H1 (cell line): Measurements from ENCODE around the gene ADGRV1. TPM values are rescaled to one million over a fixed set of nuclear protein-coding genes. Genes with fewer than 3 reads are reported as not detected.

Experiments
- CTCF ChIA-PET: fragments of 300-600 bp; sonication (Branson Sonifier 250); formaldehyde crosslinking; loops from one replicate; lab custom pipeline; 2021; ENCODE audit not compliant: partially characterized antibody; lab: Charles Lee
- POLR2A ChIA-PET: fragments of 300-600 bp; sonication (Branson Sonifier 250); formaldehyde crosslinking; loops from one replicate; lab custom pipeline; 2021; ENCODE audit warnings: inconsistent platforms; ENCODE audit not compliant: partially characterized antibody; lab: Charles Lee
- DNase-seq, 2 experiments: peaks; one replicate each; pipeline versions ENCODE4 v3.0.0 to v3.0.0-alpha.2; 2010 to 2022; ENCODE audit warnings: low spot score in 2 of 2, low read depth in 1 of 2, mixed read lengths in 1 of 2
- FAIRE-seq: peaks from 2 replicates; lab custom pipeline; 2011; peaks lifted over from hg19 to GRCh38; lab: Jason Lieb, UNC
- H2AFZ ChIP-seq: 2 replicates; pipeline ENCODE4 v1.8.1; 2012; ENCODE audit warnings: low read length, inconsistent platforms
- H2AK5ac ChIP-seq: 2 replicates; pipeline ENCODE4 v1.6.1; 2013; ENCODE audit warnings: low read depth, low read length
- H2BK120ac ChIP-seq: replicated peaks from 2 replicates; pipeline ENCODE3; 2013; ENCODE audit warnings: low read depth, low read length, inconsistent platforms
- H2BK12ac ChIP-seq: 2 replicates; pipeline ENCODE4 v1.6.1; 2013; ENCODE audit warnings: low read depth, low read length
- H2BK15ac ChIP-seq: 2 replicates; pipeline ENCODE4 v1.6.1; 2013; ENCODE audit warnings: low read length
- H2BK20ac ChIP-seq: 2 replicates; pipeline ENCODE4 v1.6.1; 2013; ENCODE audit warnings: low read length
- H2BK5ac ChIP-seq: 2 replicates; pipeline ENCODE4 v1.6.1; 2013; ENCODE audit warnings: low read depth, low read length
- H3K14ac ChIP-seq: 2 replicates; pipeline ENCODE4 v1.6.1; 2013; ENCODE audit warnings: inconsistent platforms; ENCODE audit not compliant: insufficient read length
- H3K18ac ChIP-seq: 2 replicates; pipeline ENCODE4 v1.6.1; 2013; ENCODE audit warnings: low read length; ENCODE audit errors: extremely low read depth
- H3K23ac ChIP-seq: 2 replicates; pipeline ENCODE4 v1.6.1; 2013; ENCODE audit warnings: inconsistent platforms; ENCODE audit not compliant: insufficient read length
- H3K23me2 ChIP-seq: 2 replicates; pipeline ENCODE4 v1.6.1; 2013; ENCODE audit warnings: low read depth, low read length
- H3K27ac ChIP-seq: 2 replicates; pipeline ENCODE4 v1.6.1; 2011; ENCODE audit warnings: low read depth, low read length, inconsistent platforms
- H3K27me3 ChIP-seq, 4 experiments: replicated peaks in 1 of 4; 1 replicate in 1 of 4; 2 replicates in 3 of 4; pipeline versions ENCODE4 v1.6.1 to v1.8.1; 2011 to 2013; ENCODE audit warnings: low read length in 3 of 4, mild to moderate bottlenecking in 3 of 4, inconsistent platforms in 2 of 4, mixed read lengths in 2 of 4, moderate library complexity in 1 of 4; ENCODE audit not compliant: control insufficient read depth in 3 of 4, insufficient read depth in 3 of 4; ENCODE audit errors: extremely low read depth in 1 of 4
- H3K36me3 ChIP-seq, 4 experiments: 2 replicates each; pipeline versions ENCODE4 v1.6.1 to v1.8.1; 2011 to 2013; ENCODE audit warnings: mild to moderate bottlenecking in 4 of 4, low read length in 3 of 4, moderate library complexity in 2 of 4, control low read depth in 1 of 4, inconsistent platforms in 1 of 4; ENCODE audit not compliant: insufficient read depth in 4 of 4, control insufficient read depth in 2 of 4
- H3K4ac ChIP-seq: replicated peaks from 2 replicates; pipeline ENCODE3; 2013; ENCODE audit warnings: low read length, low read depth, mixed read lengths, inconsistent platforms; ENCODE audit not compliant: insufficient read length
- H3K4me1 ChIP-seq, 4 experiments: replicated peaks in 1 of 4; 1 replicate in 1 of 4; 2 replicates in 3 of 4; pipeline versions ENCODE4 v1.6.1 to v1.8.1; 2011 to 2013; ENCODE audit warnings: low read length in 3 of 4, inconsistent platforms in 2 of 4, mixed read lengths in 1 of 4; ENCODE audit not compliant: insufficient read depth in 4 of 4, control insufficient read depth in 3 of 4
- H3K4me2 ChIP-seq, 2 experiments: 2 replicates each; pipeline versions ENCODE4 v1.6.1 to v1.8.1; 2011 to 2013; ENCODE audit warnings: low read depth in 2 of 2, low read length in 2 of 2, control low read depth in 1 of 2, inconsistent platforms in 1 of 2, mild to moderate bottlenecking in 1 of 2; ENCODE audit not compliant: insufficient read depth in 1 of 2
- H3K4me3 ChIP-seq, 4 experiments: fragments of 200-600, 300-600 bp in 1 of 4; sonication (generic), shearing (Covaris generic), sonication (Bioruptor Twin) in 1 of 4; 2 replicates each; pipeline versions ENCODE4 v1.5.1 to v1.8.1; 2011 to 2016; ENCODE audit warnings: low read length in 4 of 4, low read depth in 3 of 4, control low read depth in 2 of 4, inconsistent platforms in 2 of 4, mild to moderate bottlenecking in 2 of 4, mixed read lengths in 1 of 4, moderate library complexity in 1 of 4; ENCODE audit not compliant: insufficient read depth in 2 of 4; ENCODE audit errors: extremely low read depth in 1 of 4
- H3K56ac ChIP-seq: replicated peaks from 2 replicates; pipeline ENCODE3; 2013; ENCODE audit warnings: low read depth, mild to moderate bottlenecking, mixed read lengths, low read length, inconsistent platforms; ENCODE audit not compliant: insufficient read length
- H3K79me1 ChIP-seq: 2 replicates; pipeline ENCODE4 v1.6.1; 2013; ENCODE audit warnings: low read depth, low read length, control low read depth
- H3K79me2 ChIP-seq, 2 experiments: 2 replicates each; pipeline versions ENCODE4 v1.6.1 to v1.8.1; 2012 to 2013; ENCODE audit warnings: low read length in 2 of 2, mild to moderate bottlenecking in 2 of 2, inconsistent platforms in 1 of 2; ENCODE audit not compliant: insufficient read depth in 2 of 2, control insufficient read depth in 1 of 2
- H3K9ac ChIP-seq, 4 experiments: replicated peaks in 1 of 4; 1 replicate in 1 of 4; 2 replicates in 3 of 4; pipeline versions ENCODE4 v1.6.1 to v1.8.1; 2011 to 2013; ENCODE audit warnings: low read depth in 3 of 4, low read length in 3 of 4, control low read depth in 2 of 4, mild to moderate bottlenecking in 2 of 4, moderate library complexity in 2 of 4, inconsistent platforms in 1 of 4; ENCODE audit errors: extremely low read depth in 1 of 4
- H3K9me3 ChIP-seq, 2 experiments: 2 replicates each; pipeline versions ENCODE4 v1.6.1 to v1.8.1; 2012 to 2013; ENCODE audit warnings: mild to moderate bottlenecking in 2 of 2, moderate library complexity in 2 of 2, control low read depth in 1 of 2, inconsistent platforms in 1 of 2, low read depth in 1 of 2, low read length in 1 of 2, mixed read lengths in 1 of 2; ENCODE audit not compliant: insufficient read depth in 2 of 2
- H4K20me1 ChIP-seq, 2 experiments: replicated peaks in 1 of 2; 2 replicates each; pipeline versions ENCODE3 to v1.8.1; 2011 to 2013; ENCODE audit warnings: inconsistent platforms in 2 of 2, low read length in 2 of 2, mild to moderate bottlenecking in 1 of 2; ENCODE audit not compliant: insufficient read depth in 2 of 2, control insufficient read depth in 1 of 2
- H4K5ac ChIP-seq: 2 replicates; pipeline ENCODE4 v1.6.1; 2013; ENCODE audit warnings: low read length, low read depth, mixed read lengths, inconsistent platforms; ENCODE audit not compliant: insufficient read length
- H4K8ac ChIP-seq: 2 replicates; pipeline ENCODE4 v1.8.0; 2013; ENCODE audit warnings: mild to moderate bottlenecking, moderate library complexity, low read length, inconsistent platforms; ENCODE audit not compliant: insufficient read depth; ENCODE audit errors: extremely low read depth
- H4K91ac ChIP-seq: replicated peaks from 2 replicates; pipeline ENCODE3; 2013; ENCODE audit warnings: low read length, mixed read lengths, inconsistent platforms; ENCODE audit not compliant: insufficient read length
- ASH2L ChIP-seq: fragments of 200-600, 300-600 bp; sonication (generic); IDR thresholded peaks from one replicate; pipeline ENCODE4 v1.7.1; 2017; ENCODE audit warnings: low read length
- CBX5 ChIP-seq: fragments of 300-800, 300-1000 bp; sonication (generic); IDR thresholded peaks from 2 replicates; pipeline ENCODE4 v1.7.1; 2016; ENCODE audit warnings: antibody characterized with exemption, low read length, low read depth
- CEBPB ChIP-seq: IDR thresholded peaks from 2 replicates; pipeline ENCODE4 v1.6.1; 2012; ENCODE audit warnings: low read depth, low read length
- CHD2 ChIP-seq: IDR thresholded peaks from 2 replicates; pipeline ENCODE4 v1.6.1; 2012; ENCODE audit warnings: low read length, improper control_type of control experiment
- FOSL1 ChIP-seq: IDR thresholded peaks from 2 replicates; pipeline ENCODE4 v1.6.1; 2011; ENCODE audit warnings: mild to moderate bottlenecking, low read depth, low read length, moderate library complexity; ENCODE audit not compliant: insufficient read depth
- KDM1A ChIP-seq: fragments of 200-600, 300-600 bp; sonication (generic); IDR thresholded peaks from 2 replicates; pipeline ENCODE4 v1.7.1; 2016; ENCODE audit warnings: mild to moderate bottlenecking, low read length, borderline replicate concordance
- KDM4A ChIP-seq: IDR thresholded peaks from one replicate; pipeline ENCODE4 v1.7.1; 2012; ENCODE audit warnings: low read depth, mild to moderate bottlenecking, moderate library complexity, low read length, inconsistent platforms; ENCODE audit not compliant: severe bottlenecking
- MAFK ChIP-seq: IDR thresholded peaks from 2 replicates; pipeline ENCODE4 v1.6.1; 2012; ENCODE audit warnings: low read depth, mild to moderate bottlenecking, improper control_type of control experiment, low read length
- NRF1 ChIP-seq: IDR thresholded peaks from 2 replicates; pipeline ENCODE4 v1.6.1; 2011; ENCODE audit warnings: mild to moderate bottlenecking, low read depth, low read length, improper control_type of control experiment
- SRF ChIP-seq: IDR thresholded peaks from 2 replicates; pipeline ENCODE4 v1.6.1; 2011; ENCODE audit warnings: mild to moderate bottlenecking, low read depth, low read length, moderate library complexity
- ZNF274 ChIP-seq: IDR thresholded peaks from 2 replicates; pipeline ENCODE4 v1.7.0; 2012; ENCODE audit warnings: low read length, borderline replicate concordance; ENCODE audit errors: extremely low read depth
- WGBS, 2 experiments: shearing (Covaris generic) in 1 of 2; methylation state at CpG; one replicate each; pipeline versions ENCODE4 v1.1.6 to v1.1.7; 2013 to 2015; ENCODE audit warnings: low lambda C conversion rate in 2 of 2, mixed read lengths in 2 of 2, inconsistent platforms in 1 of 2, low coverage in 1 of 2, missing lambda C conversion rate in 1 of 2; ENCODE audit not compliant: insufficient replicate concordance in 2 of 2, insufficient coverage in 1 of 2, insufficient read length in 1 of 2; ENCODE audit errors: extremely low coverage in 1 of 2, missing lambda C conversion rate in 1 of 2; 5-methylcytosine and 5-hydroxymethylcytosine counted together
- polyA plus RNA-seq, 7 experiments: library from polyadenylated mRNA; depleted of rRNA in 3 of 7; stranded (reverse) in 5 of 7; unstranded in 2 of 7; fragments of >200 nt in 5 of 7; fragments of 200-250 nt in 2 of 7; gene quantifications; 1 replicate in 5 of 7; 2 replicates in 1 of 7; 4 replicates in 1 of 7; pipeline versions ENCODE4 v1.2.1 to v1.2.3, GENCODE V29; 2011 to 2013; ENCODE audit warnings: missing spikeins in 2 of 7, mixed read lengths in 2 of 7
- total RNA-seq: library from RNA; stranded (reverse); fragmentation: NEBNext Ultra II Directional; extraction: Animal tissue kit (Norgen Biotek cat#: 25700); gene quantifications from 2 replicates; pipeline ENCODE4 v1.2.1, GENCODE V29; 2021
- TF ChIP-seq, protein P1 (sequence below): IDR thresholded peaks from 2 replicates; pipeline ENCODE4 v1.6.1; 2011; ENCODE audit warnings: low read length, improper control_type of control experiment
- TF ChIP-seq, protein P2 (sequence below): IDR thresholded peaks from 2 replicates; pipeline ENCODE4 v1.6.1; 2012; ENCODE audit warnings: low read length, inconsistent platforms

ADGRV1 gene
- total and polyA plus RNA-seq, 2 of the 8 experiments (the other 6 are each of a cell fraction or from before 2014, with no cell fraction given) = 53.1 to 62.2 TPM

DNA sequence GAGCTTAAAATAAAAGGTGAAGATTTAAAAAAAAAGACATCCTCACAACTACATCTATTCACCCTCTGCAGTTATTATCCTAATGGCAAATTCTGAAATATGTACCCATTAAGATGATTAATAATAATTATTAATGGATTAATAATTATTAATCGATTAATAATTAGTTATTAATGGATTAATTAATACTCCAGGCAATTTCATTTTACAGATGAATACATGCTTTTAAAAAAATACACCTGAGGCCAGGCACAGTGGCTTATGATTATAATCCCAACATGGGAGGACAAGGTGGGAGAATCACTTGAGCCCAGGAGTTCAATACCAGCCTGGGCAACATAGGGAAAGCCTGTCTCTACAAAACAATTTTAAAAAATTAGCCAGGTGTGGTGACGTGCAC, 642.1 kb downstream of the ADGRV1 start:
- CTCF ChIA-PET = interaction anchor here (0.8 to 1.2 kb wide), 2 partner anchors 19 to 185 kb away, joined by 3 to 4 read pairs; no protein-coding TSS in a partner anchor
- no peaks in the 10 kb centered on the region for H3K27me3 ChIP-seq
- TF ChIP-seq, protein P1, sequence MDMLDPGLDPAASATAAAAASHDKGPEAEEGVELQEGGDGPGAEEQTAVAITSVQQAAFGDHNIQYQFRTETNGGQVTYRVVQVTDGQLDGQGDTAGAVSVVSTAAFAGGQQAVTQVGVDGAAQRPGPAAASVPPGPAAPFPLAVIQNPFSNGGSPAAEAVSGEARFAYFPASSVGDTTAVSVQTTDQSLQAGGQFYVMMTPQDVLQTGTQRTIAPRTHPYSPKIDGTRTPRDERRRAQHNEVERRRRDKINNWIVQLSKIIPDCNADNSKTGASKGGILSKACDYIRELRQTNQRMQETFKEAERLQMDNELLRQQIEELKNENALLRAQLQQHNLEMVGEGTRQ = no peak
- TF ChIP-seq NRF1 (no peak), SRF (no peak), KDM4A (no peak), CEBPB (no peak), FOSL1 (no peak), MAFK (no peak), ZNF274 (no peak), CHD2 (no peak), CBX5 (no peak), KDM1A (no peak), ASH2L (no peak)
- TF ChIP-seq, protein P2, sequence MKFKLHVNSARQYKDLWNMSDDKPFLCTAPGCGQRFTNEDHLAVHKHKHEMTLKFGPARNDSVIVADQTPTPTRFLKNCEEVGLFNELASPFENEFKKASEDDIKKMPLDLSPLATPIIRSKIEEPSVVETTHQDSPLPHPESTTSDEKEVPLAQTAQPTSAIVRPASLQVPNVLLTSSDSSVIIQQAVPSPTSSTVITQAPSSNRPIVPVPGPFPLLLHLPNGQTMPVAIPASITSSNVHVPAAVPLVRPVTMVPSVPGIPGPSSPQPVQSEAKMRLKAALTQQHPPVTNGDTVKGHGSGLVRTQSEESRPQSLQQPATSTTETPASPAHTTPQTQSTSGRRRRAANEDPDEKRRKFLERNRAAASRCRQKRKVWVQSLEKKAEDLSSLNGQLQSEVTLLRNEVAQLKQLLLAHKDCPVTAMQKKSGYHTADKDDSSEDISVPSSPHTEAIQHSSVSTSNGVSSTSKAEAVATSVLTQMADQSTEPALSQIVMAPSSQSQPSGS = no peak

More for the DNA sequence above, 642.1 kb downstream of the ADGRV1 start:
- Histone ChIP-seq H3K4me3 (no peak overlapping the region), H4K91ac (no peak overlapping the region), H3K18ac (no peak overlapping the region), H3K9ac (no peak overlapping the region), H4K5ac (no peak overlapping the region), H4K8ac (no peak overlapping the region), H3K9me3 (no peaks in the 10 kb centered on the region), H3K4me2 (no peak overlapping the region), H3K56ac (no peak overlapping the region), H2BK5ac (no peak overlapping the region), H2BK12ac (no peak overlapping the region), H3K23ac (no peak overlapping the region), H3K14ac (no peak overlapping the region), H3K4me1 (no peaks in the 10 kb centered on the region), H2BK120ac (no peak overlapping the region), H3K23me2 (no peaks in the 10 kb centered on the region), H3K79me2 (no peaks in the 10 kb centered on the region), H3K27ac (no peak overlapping the region), H4K20me1 (no peaks in the 10 kb centered on the region), H2AK5ac (no peak overlapping the region), H2AFZ (no peak overlapping the region), H3K4ac (no peak overlapping the region), H2BK20ac (no peak overlapping the region), H3K36me3 (no peaks in the 10 kb centered on the region), H3K79me1 (no peaks in the 10 kb centered on the region), H2BK15ac (no peak overlapping the region)
- DNase-seq = no peak
- POLR2A ChIA-PET = no interaction called here
- 85% methylated on average over 2 of the region's 2 CpGs; no CpG with 5 or more reads in 1 of the 2 experiments for WGBS, 2 experiments
- FAIRE-seq = no peak
